GM12801 (cell line): ENCODE results near the gene AMER1.

Experiments
- CTCF ChIP-seq: IDR thresholded peaks from one replicate; pipeline ENCODE4 v1.5.1; 2011; ENCODE audit warnings: control low read depth; ENCODE audit not compliant: insufficient read length; ENCODE audit errors: extremely low read depth

The AMER1 gene

DNA sequence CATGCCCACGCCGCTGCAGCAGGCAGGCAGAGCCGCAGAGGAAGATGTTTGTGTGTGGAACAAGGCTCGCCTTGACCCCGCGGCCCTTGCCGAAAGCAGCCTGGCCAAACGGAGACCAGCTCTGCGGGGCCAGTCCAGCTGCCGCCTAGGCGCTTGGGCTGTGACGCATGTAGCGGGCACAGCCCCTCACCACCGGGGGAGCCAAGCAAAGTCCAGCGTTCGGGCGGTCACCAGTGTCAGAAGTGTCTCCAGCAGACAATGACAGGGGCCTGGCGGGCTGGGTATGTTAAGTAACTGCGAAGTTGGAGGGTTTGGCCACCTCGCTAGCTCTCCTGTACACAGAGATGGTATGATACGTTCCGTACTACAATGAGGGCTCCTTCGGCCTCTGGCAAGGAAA is 1.3 kb downstream of the AMER1 start:
- no peak for TF ChIP-seq CTCF

GRCh38 chrX:64202808-64203325 is 2.6 kb downstream of the AMER1 start:
- no peak for TF ChIP-seq CTCF

DNA sequence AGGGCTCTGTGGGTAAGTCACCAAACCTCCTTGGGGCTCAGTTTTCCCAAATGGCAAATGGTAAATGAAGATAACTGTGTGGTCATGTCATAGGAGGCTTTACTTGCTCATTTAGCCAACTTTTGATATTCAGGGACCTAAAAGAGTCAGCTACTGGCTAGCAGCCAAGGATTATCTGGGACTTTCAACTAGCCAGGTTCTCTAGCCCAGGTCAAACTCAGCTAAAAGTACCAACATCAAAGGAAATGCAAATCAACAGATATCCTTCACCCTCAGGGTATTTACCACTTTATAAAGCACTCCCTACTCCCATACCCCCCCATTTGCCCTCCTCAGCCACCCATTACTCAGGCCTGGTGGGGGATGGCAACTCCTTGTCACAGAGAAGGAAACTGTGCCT is 7.5 kb downstream of the AMER1 start:
- no peak for TF ChIP-seq CTCF

DNA sequence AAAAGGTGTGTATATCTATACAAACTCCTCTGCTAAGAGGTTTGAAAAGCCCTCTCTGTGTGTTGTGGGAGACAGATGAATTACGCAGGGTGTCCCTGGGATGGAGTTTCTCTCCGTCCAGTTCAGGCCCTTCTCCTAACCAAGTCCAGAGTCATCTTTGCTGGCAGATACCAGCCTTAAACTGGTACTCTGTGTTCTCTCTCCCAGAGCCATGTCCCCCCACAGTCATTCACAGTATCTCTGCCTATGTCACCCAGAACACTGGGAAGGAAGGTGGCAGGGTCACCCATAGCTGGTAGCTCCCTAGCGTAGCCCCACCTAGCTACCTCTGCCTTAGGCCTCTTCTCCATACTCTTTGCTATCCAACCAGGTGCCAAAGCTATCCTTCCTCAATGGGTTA is 8.9 kb downstream of the AMER1 start:
- no peak for TF ChIP-seq CTCF

- TF ChIP-seq CTCF = no peak
Measured at GRCh38 chrX:64195862-64196261, 9.6 kb downstream of the AMER1 start.

GRCh38 chrX:64192673-64193072 is 12.8 kb downstream of the AMER1 start:
- no peak for TF ChIP-seq CTCF

DNA sequence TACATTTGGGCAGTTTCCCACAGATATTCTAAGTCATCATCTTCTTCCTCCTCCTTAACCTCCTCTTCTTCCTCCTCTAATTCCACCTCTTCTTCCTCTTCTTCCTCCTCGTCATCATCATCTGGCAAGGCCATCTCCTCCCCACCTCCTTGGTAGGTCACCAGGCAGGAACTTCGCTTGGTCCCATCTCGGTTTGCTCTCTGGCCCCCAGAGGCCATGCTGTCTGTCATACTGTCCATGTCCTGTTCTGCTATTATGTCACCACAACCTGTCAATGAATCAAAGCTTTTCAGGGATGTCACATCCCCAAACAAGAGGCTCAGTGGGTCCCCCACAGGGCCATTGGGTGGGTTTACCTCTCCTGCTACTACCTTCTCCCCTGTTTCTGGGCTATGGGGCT is 13.5 kb downstream of the AMER1 start:
- no peak for TF ChIP-seq CTCF
